ENCODE data around the gene TENM4.

- TF ChIP-seq CEBPB (IDR thresholded peaks at IDR 0.05) (no peak), USF2 (IDR thresholded peaks at IDR 0.05) (no peak), EP300 (IDR thresholded peaks at IDR 0.05) (no peak), ZNF302 (CRISPR knock-in tag; IDR thresholded peaks at IDR 0.05) (no peak), NR3C1 (IDR thresholded peaks at IDR 0.05) (no peak), BHLHE40 (IDR thresholded peaks at IDR 0.05; ENCODE audit: low read depth, low read length) (no peak), POLR2A (IDR thresholded peaks at IDR 0.05; ENCODE audit: low read length) (no peak), CBX2 (IDR thresholded peaks at IDR 0.05; ENCODE audit: borderline replicate concordance, low read depth) (no peak), TP53 (CRISPR knock-in tag; IDR thresholded peaks at IDR 0.05) (no peak), MYC (IDR thresholded peaks at IDR 0.05; ENCODE audit: borderline replicate concordance, low read length) (no peak), MAX (IDR thresholded peaks at IDR 0.05) (no peak), JUNB (IDR thresholded peaks at IDR 0.05) (no peak)
- TF ChIP-seq, protein P1, sequence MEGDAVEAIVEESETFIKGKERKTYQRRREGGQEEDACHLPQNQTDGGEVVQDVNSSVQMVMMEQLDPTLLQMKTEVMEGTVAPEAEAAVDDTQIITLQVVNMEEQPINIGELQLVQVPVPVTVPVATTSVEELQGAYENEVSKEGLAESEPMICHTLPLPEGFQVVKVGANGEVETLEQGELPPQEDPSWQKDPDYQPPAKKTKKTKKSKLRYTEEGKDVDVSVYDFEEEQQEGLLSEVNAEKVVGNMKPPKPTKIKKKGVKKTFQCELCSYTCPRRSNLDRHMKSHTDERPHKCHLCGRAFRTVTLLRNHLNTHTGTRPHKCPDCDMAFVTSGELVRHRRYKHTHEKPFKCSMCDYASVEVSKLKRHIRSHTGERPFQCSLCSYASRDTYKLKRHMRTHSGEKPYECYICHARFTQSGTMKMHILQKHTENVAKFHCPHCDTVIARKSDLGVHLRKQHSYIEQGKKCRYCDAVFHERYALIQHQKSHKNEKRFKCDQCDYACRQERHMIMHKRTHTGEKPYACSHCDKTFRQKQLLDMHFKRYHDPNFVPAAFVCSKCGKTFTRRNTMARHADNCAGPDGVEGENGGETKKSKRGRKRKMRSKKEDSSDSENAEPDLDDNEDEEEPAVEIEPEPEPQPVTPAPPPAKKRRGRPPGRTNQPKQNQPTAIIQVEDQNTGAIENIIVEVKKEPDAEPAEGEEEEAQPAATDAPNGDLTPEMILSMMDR (IDR thresholded peaks at IDR 0.05), result no peak
- TF ChIP-seq, protein P2, sequence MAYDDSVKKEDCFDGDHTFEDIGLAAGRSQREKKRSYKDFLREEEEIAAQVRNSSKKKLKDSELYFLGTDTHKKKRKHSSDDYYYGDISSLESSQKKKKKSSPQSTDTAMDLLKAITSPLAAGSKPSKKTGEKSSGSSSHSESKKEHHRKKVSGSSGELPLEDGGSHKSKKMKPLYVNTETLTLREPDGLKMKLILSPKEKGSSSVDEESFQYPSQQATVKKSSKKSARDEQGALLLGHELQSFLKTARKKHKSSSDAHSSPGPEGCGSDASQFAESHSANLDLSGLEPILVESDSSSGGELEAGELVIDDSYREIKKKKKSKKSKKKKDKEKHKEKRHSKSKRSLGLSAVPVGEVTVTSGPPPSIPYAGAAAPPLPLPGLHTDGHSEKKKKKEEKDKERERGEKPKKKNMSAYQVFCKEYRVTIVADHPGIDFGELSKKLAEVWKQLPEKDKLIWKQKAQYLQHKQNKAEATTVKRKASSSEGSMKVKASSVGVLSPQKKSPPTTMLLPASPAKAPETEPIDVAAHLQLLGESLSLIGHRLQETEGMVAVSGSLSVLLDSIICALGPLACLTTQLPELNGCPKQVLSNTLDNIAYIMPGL (CRISPR knock-in tag; IDR thresholded peaks at IDR 0.05; ENCODE audit: borderline replicate concordance), result no peak
These were observed 125.7 kb downstream of the TENM4 start for GRCh38 chr11:79314906-79315689.
